ENCODE results near the gene DMXL1.
"Not testable (repeated sequence)": the region's sequence is repeated elsewhere in the genome, so short reads cannot be mapped to it uniquely, and the experiment has no call there.

The DMXL1 gene

DNA sequence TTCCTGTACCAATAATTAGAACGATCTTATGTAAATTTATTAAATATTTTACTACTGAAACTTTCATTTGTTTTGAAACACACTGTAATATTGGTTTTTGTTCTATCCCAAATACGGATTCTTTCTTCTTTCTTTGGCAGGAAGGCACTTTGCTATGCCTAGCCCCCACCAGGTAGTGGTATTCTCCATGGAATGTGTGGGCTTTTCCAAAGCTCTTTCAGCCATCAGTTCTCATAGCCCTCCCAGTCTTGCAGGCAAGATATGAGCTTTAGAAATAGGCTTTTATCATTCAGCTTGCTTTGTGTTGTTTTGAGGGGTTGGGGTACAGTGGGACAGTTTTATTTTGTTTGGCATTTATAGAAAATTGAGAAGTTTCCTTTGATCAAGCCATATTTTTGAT is 107.5 kb downstream of the DMXL1 start:
- Histone ChIP-seq H3K36me3 (ENCODE audit: insufficient read depth) (no peaks in the 10 kb centered on the region; the same call in 1 of the 2 replicates), H4K20me1 (ENCODE audit: insufficient read depth) (no peaks in the 10 kb centered on the region), H2AFZ (ENCODE audit: low read depth) (no peak overlapping the region), H3K27me3 (ENCODE audit: insufficient read depth, low read depth) (no peaks in the 10 kb centered on the region), H3K4me2 (no peak overlapping the region), H3K27ac (no peak overlapping the region), H3K79me2 (ENCODE audit: insufficient read depth, low read depth) (no peaks in the 10 kb centered on the region), H3K9ac (no peak overlapping the region), H3K4me3 (IDR thresholded peaks at IDR 0.05; ENCODE audit: insufficient read depth, low read depth, low read length) (no peak overlapping the region), H3K4me1 (ENCODE audit: low read depth, poor library complexity, severe bottlenecking) (no peaks in the 10 kb centered on the region)
- TF ChIP-seq, protein P1, sequence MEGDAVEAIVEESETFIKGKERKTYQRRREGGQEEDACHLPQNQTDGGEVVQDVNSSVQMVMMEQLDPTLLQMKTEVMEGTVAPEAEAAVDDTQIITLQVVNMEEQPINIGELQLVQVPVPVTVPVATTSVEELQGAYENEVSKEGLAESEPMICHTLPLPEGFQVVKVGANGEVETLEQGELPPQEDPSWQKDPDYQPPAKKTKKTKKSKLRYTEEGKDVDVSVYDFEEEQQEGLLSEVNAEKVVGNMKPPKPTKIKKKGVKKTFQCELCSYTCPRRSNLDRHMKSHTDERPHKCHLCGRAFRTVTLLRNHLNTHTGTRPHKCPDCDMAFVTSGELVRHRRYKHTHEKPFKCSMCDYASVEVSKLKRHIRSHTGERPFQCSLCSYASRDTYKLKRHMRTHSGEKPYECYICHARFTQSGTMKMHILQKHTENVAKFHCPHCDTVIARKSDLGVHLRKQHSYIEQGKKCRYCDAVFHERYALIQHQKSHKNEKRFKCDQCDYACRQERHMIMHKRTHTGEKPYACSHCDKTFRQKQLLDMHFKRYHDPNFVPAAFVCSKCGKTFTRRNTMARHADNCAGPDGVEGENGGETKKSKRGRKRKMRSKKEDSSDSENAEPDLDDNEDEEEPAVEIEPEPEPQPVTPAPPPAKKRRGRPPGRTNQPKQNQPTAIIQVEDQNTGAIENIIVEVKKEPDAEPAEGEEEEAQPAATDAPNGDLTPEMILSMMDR (conservative IDR thresholded peaks at IDR 0.05; ENCODE audit: low read depth, low read length): no peak

DNA sequence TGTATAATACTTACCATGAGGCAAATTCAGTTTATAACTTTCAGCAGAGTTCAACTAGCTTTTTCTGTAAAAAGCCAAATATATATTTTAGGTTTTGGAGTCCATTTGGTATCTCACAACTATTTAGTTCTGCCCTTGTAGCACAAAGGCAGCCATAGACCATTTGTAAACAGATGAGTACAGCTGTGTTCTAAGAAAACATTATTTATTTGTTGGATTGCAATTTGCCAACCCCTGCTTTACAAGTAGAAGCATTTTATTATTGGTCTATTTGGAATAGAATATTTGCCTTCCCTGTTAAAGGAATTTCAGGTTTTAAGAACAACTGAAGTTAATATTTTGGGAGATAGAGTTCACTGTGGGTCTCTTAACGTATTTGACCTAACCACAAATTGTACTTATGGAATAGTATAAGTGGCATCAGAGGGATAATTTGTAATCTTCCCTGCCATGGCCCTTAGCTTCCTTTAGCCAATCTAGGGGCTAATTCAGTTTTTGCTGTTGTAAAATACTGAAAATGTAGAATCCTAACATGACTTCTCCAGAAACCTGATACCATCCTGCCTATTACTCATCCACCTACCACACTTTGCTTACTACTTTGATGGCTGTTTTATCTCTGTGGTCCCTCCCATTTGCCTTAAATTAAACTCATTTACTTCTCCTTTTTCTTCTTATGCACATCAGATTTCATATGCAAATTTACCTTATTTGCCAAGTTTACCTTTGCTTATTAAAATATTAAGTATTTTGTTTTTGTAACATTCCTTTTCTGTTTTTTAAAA is 109.2 kb downstream of the DMXL1 start:
- no peaks in the 10 kb centered on the region for H3K27me3 ChIP-seq (ENCODE audit: insufficient read depth, low read depth)
- no peaks in the 10 kb centered on the region; the same call in 1 of the 2 replicates for H3K36me3 ChIP-seq (ENCODE audit: insufficient read depth)
- H3K4me3 ChIP-seq (IDR thresholded peaks at IDR 0.05; ENCODE audit: insufficient read depth, low read depth, low read length): no peak overlapping the region
- TF ChIP-seq, protein P1 (conservative IDR thresholded peaks at IDR 0.05; ENCODE audit: low read depth, low read length): no peak
- no peak overlapping the region for H3K4me2 ChIP-seq
- H3K4me1 ChIP-seq (ENCODE audit: low read depth, poor library complexity, severe bottlenecking): no peaks in the 10 kb centered on the region
- H4K20me1 ChIP-seq (ENCODE audit: insufficient read depth): no peaks in the 10 kb centered on the region
- H3K9ac ChIP-seq: no peak overlapping the region
- no peak overlapping the region for H3K27ac ChIP-seq
- H3K79me2 ChIP-seq (ENCODE audit: insufficient read depth, low read depth): no peaks in the 10 kb centered on the region
- no peak overlapping the region for H2AFZ ChIP-seq (ENCODE audit: low read depth)

DNA sequence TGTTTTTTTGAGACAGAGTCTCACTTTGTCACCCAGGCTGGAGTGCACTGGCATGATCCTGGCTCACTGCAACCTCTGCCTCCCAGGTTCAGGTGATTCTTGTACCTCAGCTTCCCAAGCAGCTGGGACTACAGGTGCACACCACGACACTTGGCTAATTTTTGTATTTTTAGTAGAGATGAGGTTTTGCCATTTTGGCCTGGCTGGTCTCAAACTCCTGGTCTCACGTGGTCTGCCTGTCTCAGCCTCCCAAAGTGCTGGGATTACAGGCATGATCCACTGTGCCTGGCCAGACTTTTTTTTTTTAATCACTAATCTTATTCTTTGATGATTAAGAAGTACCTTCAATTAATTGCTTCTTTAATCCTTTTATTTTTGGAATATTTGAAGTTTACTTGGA is 114.6 kb downstream of the DMXL1 start:
- not testable (repeated sequence) for H3K27ac ChIP-seq; H3K79me2 ChIP-seq (ENCODE audit: insufficient read depth, low read depth); H3K27me3 ChIP-seq (ENCODE audit: insufficient read depth, low read depth); H3K36me3 ChIP-seq (ENCODE audit: insufficient read depth); H3K4me2 ChIP-seq; H3K9ac ChIP-seq; H3K4me3 ChIP-seq (IDR thresholded peaks at IDR 0.05; ENCODE audit: insufficient read depth, low read depth, low read length); H4K20me1 ChIP-seq (ENCODE audit: insufficient read depth); H2AFZ ChIP-seq (ENCODE audit: low read depth); H3K4me1 ChIP-seq (ENCODE audit: low read depth, poor library complexity, severe bottlenecking)

DNA sequence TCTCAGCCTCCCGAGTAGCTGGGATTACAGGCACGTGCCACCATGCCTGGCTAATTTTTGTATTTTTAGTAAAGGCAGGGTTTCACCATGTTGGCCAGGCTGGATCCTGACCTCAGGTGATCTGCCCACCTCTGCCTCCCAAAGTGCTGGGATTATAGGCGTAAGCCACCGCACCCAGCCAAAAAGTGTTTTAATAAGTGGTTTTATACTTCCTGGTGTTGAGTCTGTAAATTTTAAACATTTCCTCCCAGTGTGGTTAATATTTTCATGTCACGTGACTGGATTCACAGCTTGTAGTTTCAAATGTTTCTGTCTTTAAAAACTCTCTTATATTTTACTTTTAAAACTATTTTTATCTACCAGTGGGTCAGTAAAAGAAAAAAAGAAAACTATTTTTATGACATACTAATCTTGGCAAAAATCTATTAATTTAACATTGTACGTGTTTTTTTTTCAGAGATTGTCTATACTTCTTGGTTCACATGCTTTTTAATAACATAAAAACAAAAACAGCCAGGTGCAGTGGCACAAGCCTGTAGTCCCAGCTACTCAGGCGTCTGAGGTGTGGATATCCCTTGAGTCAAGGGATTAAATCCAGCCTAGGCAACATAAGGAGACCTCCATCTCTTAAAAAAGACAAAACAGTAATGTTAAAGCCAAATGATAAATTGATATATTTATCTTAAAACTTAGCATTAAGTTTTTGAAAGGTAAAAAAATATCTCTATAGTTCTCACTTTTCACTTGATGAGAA is 117.1 kb downstream of the DMXL1 start:
- Histone ChIP-seq H4K20me1 (ENCODE audit: insufficient read depth) (no peaks in the 10 kb centered on the region), H3K9ac (no peak overlapping the region), H3K4me2 (no peak overlapping the region), H2AFZ (ENCODE audit: low read depth) (no peak overlapping the region), H3K27ac (no peak overlapping the region), H3K4me1 (ENCODE audit: low read depth, poor library complexity, severe bottlenecking) (no peaks in the 10 kb centered on the region), H3K4me3 (IDR thresholded peaks at IDR 0.05; ENCODE audit: insufficient read depth, low read depth, low read length) (no peak overlapping the region), H3K27me3 (ENCODE audit: insufficient read depth, low read depth) (no peaks in the 10 kb centered on the region), H3K79me2 (ENCODE audit: insufficient read depth, low read depth) (no peaks in the 10 kb centered on the region), H3K36me3 (ENCODE audit: insufficient read depth) (no peaks in the 10 kb centered on the region)
- TF ChIP-seq, protein P1 (conservative IDR thresholded peaks at IDR 0.05; ENCODE audit: low read depth, low read length): no peak

Data from KMS-11 (cell line).